ENCODE data around the gene FLOT2. TPM values are rescaled to one million over a fixed set of nuclear protein-coding genes. Genes with fewer than 3 reads are reported as not detected.

Gene FLOT2, protein sequence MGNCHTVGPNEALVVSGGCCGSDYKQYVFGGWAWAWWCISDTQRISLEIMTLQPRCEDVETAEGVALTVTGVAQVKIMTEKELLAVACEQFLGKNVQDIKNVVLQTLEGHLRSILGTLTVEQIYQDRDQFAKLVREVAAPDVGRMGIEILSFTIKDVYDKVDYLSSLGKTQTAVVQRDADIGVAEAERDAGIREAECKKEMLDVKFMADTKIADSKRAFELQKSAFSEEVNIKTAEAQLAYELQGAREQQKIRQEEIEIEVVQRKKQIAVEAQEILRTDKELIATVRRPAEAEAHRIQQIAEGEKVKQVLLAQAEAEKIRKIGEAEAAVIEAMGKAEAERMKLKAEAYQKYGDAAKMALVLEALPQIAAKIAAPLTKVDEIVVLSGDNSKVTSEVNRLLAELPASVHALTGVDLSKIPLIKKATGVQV
- total RNA-seq: 56.2 TPM

DNA sequence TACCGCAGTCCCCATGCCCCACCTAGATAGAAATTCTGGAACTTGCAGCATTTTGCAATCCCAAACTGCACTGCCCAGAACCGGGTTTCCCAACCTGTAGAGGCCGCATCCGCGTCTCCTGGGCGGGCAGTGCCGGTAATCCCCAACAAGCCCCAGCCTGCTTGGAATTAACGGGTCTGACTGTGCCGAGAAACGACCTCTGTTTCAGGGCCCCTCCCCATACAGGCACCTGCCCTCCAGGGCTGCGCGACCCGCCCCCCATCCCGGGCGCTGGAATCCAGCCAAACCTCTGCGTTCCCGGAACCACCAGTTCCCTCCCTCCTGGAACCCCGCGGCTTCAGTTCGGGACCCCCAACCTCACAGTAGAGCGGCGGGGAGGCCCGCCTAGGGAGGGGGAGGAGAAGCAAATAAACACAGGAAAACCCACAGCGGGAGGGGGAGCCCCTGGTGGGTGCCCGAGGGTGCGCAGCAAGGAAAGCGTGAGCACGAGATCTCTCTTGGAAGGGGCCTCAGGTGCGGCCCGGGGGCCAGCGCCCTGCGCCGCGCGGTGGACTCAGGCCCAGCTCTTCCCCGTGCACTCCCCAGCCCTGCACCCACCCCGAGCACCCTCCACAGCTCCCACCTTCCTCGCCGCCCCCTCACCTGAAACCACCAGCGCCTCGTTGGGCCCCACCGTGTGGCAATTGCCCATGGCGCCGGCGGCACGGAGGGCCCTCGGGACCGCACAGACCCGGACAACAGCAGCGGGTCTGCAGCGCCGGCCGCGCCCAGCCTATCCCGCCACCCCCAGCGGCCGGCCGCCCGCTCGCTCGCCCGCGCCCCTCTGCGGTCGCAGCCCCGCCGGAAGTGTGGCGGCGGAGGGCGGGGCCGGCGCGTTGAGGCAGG, at the start of gene FLOT2:
TSS of gene FLOT2 (minus strand) at position 850 of the 885 bp plus-strand sequence. CDS start at position 691, 159 bp downstream.
- H3K27ac ChIP-seq: peak within 1 kb of the TSS; percentile 93
- no peaks in the 10 kb centered on the region for H3K36me3 ChIP-seq
- TF ChIP-seq POLR2AphosphoS5 (IDR thresholded peaks at IDR 0.05; ENCODE audit: insufficient read depth in 1 of 2, low read depth in 1 of 2) (peak; percentile 75 to 87), POLR2A (IDR thresholded peaks at IDR 0.05) (peak in 1 of 2 donors; percentile 55)
- TF ChIP-seq, protein P1, sequence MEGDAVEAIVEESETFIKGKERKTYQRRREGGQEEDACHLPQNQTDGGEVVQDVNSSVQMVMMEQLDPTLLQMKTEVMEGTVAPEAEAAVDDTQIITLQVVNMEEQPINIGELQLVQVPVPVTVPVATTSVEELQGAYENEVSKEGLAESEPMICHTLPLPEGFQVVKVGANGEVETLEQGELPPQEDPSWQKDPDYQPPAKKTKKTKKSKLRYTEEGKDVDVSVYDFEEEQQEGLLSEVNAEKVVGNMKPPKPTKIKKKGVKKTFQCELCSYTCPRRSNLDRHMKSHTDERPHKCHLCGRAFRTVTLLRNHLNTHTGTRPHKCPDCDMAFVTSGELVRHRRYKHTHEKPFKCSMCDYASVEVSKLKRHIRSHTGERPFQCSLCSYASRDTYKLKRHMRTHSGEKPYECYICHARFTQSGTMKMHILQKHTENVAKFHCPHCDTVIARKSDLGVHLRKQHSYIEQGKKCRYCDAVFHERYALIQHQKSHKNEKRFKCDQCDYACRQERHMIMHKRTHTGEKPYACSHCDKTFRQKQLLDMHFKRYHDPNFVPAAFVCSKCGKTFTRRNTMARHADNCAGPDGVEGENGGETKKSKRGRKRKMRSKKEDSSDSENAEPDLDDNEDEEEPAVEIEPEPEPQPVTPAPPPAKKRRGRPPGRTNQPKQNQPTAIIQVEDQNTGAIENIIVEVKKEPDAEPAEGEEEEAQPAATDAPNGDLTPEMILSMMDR (IDR thresholded peaks at IDR 0.05): no peak
- H3K4me3 ChIP-seq: peak within 1 kb of the TSS; percentile 83 to 90
- H3K4me1 ChIP-seq: peaks cover 67% of the 10 kb centered on the region
- intact Hi-C loops (cut with DNase I): loop anchor here (5.0 kb wide), 1 partner anchor 135 kb away; no protein-coding TSS in a partner anchor
- H3K27me3 ChIP-seq: no peaks in the 10 kb centered on the region
- H3K9me3 ChIP-seq: no peaks in the 10 kb centered on the region
- no peak for DNase-seq (ENCODE audit: extremely low spot score in 2 of 2)

DNA sequence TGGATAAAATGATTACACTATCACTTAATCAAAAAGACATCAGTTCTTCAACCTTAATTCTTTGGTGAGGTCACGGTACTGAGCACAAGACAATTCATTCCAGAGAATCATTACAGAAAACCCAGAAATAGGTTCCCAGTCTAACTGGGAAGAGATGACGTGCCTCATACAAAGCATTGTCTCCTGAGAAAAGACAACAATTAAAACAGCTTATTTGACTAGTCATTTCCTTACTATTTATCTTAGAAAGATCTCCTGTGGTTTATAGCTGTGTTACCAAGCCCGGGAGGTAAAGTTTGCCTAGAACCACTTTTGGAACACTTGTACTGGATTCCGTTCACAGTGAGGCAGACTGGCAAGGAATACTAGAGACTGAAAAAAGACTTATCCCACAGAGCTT, 48.7 kb upstream of the FLOT2 start:
- no peak overlapping the region for H3K4me3 ChIP-seq
- no peak for DNase-seq (ENCODE audit: extremely low spot score in 2 of 2)
- peak overlapping the region; percentile 33 for H3K27ac ChIP-seq
- intact Hi-C loops (cut with DNase I): no loop called here
- H3K4me1 ChIP-seq: peaks cover 72% of the 10 kb centered on the region
- H3K36me3 ChIP-seq: peaks cover 0 to 11% of the 10 kb centered on the region in 2 donors
- no peaks in the 10 kb centered on the region for H3K27me3 ChIP-seq
- H3K9me3 ChIP-seq: no peaks in the 10 kb centered on the region
- TF ChIP-seq POLR2A (IDR thresholded peaks at IDR 0.05) (no peak), POLR2AphosphoS5 (IDR thresholded peaks at IDR 0.05; ENCODE audit: insufficient read depth in 1 of 2, low read depth in 1 of 2) (no peak)
- TF ChIP-seq, protein P1 (IDR thresholded peaks at IDR 0.05): no peak

DNA sequence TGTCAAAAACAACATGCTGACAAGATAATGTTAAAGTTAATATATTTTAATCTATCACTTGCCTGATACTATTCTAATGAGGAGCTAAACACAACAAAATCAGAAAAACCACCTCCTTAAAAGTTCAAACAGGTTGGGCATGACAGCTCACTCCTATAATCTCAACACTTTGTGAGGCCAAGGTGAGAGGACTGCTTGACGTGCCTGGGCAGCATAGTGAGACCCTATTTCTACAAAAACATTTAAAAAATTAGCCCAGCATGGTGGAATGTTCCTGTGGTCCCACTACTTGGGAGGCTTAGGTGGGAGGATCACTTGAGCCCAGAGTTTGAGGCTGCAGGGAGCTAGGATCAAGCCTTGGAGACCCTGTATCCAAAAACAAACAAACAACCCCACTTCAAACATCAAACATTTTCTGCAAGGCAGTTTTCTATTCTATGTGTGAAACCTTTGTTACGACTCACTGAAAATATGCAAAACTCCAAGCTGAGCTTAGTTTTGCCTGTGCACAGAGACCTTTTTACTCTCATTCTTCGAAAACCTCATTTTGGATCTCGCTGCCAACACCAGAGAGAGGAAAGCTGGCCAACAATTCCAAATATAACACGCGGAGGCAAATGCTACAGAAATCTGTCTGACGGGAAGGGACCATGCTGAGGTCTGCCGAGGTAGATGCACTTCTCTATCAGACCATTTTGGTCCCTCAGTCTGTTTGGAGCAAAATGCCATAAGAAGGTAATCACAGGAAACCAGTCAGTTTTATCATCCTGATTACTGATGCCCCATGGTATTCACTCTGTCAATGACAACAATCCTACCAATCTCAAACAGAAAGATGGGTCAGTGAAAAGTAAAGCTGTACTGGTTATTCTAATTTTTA, 47.6 kb upstream of the FLOT2 start:
- intact Hi-C loops (cut with DNase I): no loop called here
- H3K27ac ChIP-seq: no peak overlapping the region

DNA sequence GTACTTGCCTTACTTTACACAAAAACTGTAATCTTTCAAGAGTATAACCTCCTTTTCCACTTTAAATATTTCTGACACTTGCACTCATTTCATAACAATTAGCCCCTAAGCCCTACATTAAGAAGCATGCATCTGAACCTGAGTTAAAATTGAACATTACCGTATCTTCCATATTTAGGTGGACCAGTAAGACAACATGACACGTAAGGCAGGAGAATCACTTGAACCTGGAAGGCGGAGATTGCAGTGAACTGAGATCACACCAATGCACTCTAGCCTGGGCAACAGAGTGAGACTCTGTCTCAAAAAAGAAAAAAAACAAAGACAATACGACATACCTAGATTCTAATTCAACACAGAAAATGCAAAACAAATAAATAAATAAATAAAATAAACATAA, 46.8 kb upstream of the FLOT2 start:
- Histone ChIP-seq H3K27me3 (no peaks in the 10 kb centered on the region), H3K4me3 (no peak overlapping the region), H3K9me3 (no peaks in the 10 kb centered on the region), H3K27ac (no peak overlapping the region), H3K36me3 (peaks cover 0 to 11% of the 10 kb centered on the region in 2 donors), H3K4me1 (peaks cover 89% of the 10 kb centered on the region)
- intact Hi-C loops (cut with DNase I): no loop called here
- no peak for DNase-seq (ENCODE audit: extremely low spot score in 2 of 2)
- TF ChIP-seq, protein P1 (IDR thresholded peaks at IDR 0.05): no peak
- TF ChIP-seq POLR2A (IDR thresholded peaks at IDR 0.05): no peak
- TF ChIP-seq POLR2AphosphoS5 (IDR thresholded peaks at IDR 0.05; ENCODE audit: insufficient read depth in 1 of 2, low read depth in 1 of 2): no peak

More for the DNA sequence above, 47.6 kb upstream of the FLOT2 start:
- Histone ChIP-seq H3K9me3 (no peaks in the 10 kb centered on the region), H3K4me1 (peaks cover 84% of the 10 kb centered on the region), H3K36me3 (peaks cover 0 to 11% of the 10 kb centered on the region in 2 donors), H3K27me3 (no peaks in the 10 kb centered on the region), H3K4me3 (no peak overlapping the region)
- DNase-seq (ENCODE audit: extremely low spot score in 2 of 2): no peak
- TF ChIP-seq, protein P1 (IDR thresholded peaks at IDR 0.05): no peak
- TF ChIP-seq POLR2A (IDR thresholded peaks at IDR 0.05) (no peak), POLR2AphosphoS5 (IDR thresholded peaks at IDR 0.05; ENCODE audit: insufficient read depth in 1 of 2, low read depth in 1 of 2) (no peak)
